ENCODE measurements around the gene SEMA3B. TPM values are rescaled to one million over a fixed set of nuclear protein-coding genes. Genes with fewer than 3 reads are reported as not detected.

Gene SEMA3B
- total and polyA plus RNA-seq, 7 experiments from 2014 or later = 0.73 to 3.7 (median 1.4) TPM; not detected in 2

DNA sequence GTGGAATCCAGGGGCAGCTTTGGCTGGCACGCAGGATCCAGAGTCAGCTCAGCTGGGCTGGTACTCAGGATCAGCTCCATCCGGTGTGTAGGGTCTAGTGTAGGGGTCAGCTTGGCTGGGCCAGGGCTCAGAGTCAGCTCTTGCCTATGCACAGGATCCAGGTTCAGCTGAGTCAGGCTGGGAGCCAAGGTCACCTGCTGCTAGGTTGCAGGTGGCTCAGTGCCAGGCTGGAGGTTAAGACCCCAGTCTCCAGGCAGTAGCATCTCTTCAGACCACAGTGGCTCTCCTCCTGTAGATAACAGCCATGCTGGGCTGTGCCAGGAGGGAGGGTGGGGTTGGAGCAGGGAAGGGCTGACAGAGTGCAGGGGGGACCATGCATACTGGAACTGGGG is 28.4 kb downstream of the SEMA3B start:
- CTCF ChIA-PET = interaction anchor here (1.2 kb wide), 1 partner anchor 51 kb away, joined by 4 read pairs; no protein-coding TSS in a partner anchor
- H3K36me3 Mint-ChIP-seq = peaks cover 0 to 1% (median 0%) of the 10 kb centered on the region in 5 donors
- no peaks in the 10 kb centered on the region for H3K9me3 Mint-ChIP-seq
- H3K27me3 Mint-ChIP-seq = no peaks in the 10 kb centered on the region
- H3K4me3 Mint-ChIP-seq = peak overlapping the region in 7 of 10 donors; percentile 27 to 99 (median 85)
- POLR2A ChIA-PET = interaction anchor here (1.1 to 4.8 kb wide), 5 partner anchors 13 to 53 kb away, joined by 3 to 41 read pairs (median 24); partner anchors contain the start of genes CYB561D2, LSMEM2, NPRL2 and TUSC2
- Histone ChIP-seq H3K4me1 (ENCODE audit: control insufficient read depth in 2 of 2, insufficient read depth in 2 of 2, low read length in 2 of 2) (peaks cover 24 to 25% of the 10 kb centered on the region in 2 donors), H3K27ac (ENCODE audit: low read depth, low read length) (peak overlapping the region; percentile 86), H3K36me3 (ENCODE audit: control insufficient read depth in 2 of 3, insufficient read depth in 3 of 3, low read length in 3 of 3) (peaks cover 0 to 7% (median 0%) of the 10 kb centered on the region in 3 experiments), H3K4me3 (ENCODE audit: low read length) (no peak overlapping the region), H3K27me3 (ENCODE audit: control insufficient read depth in 2 of 2, insufficient read depth in 2 of 2, low read length in 2 of 2) (no peaks in the 10 kb centered on the region), H3K9me3 (ENCODE audit: control insufficient read depth in 2 of 3, low read length in 3 of 3) (no peaks in the 10 kb centered on the region)
- intact Hi-C loops (cut with micrococcal nuclease) = loop anchor here (5.0 to 10.0 kb wide), 9 partner anchors 213 to 1823 kb away; partner anchors contain the start of genes APEH (in 1 of the 2), CISH (in 1 of the 2), DUSP7 (in 1 of the 2) and INKA1 (in 1 of the 2)
- peaks cover 21 to 43% (median 28%) of the 10 kb centered on the region in 7 donors for H3K4me1 Mint-ChIP-seq
- peak overlapping the region in 6 of 9 donors; percentile 28 to 99 (median 97) for H3K27ac Mint-ChIP-seq
- DNase-seq (no peak), ATAC-seq (no peak)

DNA sequence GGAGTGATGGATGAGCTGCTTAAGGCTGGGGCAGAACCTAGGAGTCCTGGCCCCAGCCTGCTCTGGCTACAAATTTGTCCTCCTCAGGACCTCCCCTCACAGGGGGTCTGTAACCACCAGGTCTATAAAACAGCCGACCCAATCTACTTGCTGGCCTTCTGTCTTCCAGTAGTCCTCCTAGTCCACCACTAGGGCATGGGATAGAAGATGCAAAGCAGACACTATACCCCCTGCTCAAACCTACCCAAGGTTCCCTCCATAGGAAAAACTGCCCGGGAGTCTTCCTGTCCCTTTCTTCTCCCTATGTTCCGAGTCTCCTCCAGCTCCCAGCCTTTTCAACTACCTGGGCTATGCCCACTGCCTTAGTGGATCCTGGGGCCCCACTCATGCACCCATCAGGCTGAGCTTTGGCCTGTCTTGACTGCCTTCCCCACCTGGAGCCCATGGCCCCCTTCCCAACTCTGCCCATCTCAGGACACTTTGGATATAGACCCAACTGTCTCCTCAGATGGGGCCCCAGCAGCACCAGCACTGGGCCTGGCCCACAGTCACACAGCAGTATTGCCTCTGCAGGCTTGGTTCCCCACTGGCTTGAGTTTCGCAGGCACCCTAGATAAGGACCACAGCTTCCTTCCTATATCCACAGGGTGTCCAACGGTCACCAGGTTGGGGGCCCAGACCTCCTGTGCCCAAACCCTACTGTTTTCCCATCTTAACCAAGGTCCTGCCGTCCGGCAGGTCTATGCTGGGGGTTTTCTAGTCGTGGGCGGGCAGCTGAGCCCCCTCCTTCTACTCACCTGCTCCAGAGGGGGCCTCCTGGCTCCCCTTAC is 29.2 kb downstream of the SEMA3B start:
- peak overlapping the region; percentile 97 for H3K4me3 ChIP-seq (ENCODE audit: low read length)
- peaks cover 0 to 7% (median 0%) of the 10 kb centered on the region in 3 experiments for H3K36me3 ChIP-seq (ENCODE audit: control insufficient read depth in 2 of 3, insufficient read depth in 3 of 3, low read length in 3 of 3)
- no peaks in the 10 kb centered on the region for H3K9me3 Mint-ChIP-seq
- ATAC-seq = no peak
- peak overlapping the region; percentile 75 to 100 (median 99) for H3K27ac Mint-ChIP-seq
- no peaks in the 10 kb centered on the region for H3K27me3 ChIP-seq (ENCODE audit: control insufficient read depth in 2 of 2, insufficient read depth in 2 of 2, low read length in 2 of 2)
- intact Hi-C loops (cut with micrococcal nuclease) = loop anchor here (2.0 to 10.0 kb wide), 12 partner anchors 31 to 1823 kb away; partner anchors contain the start of genes APEH (in 1 of the 2), CISH (in 1 of the 2), DUSP7 (in 1 of the 2) and INKA1 (in 1 of the 2)
- POLR2A ChIA-PET = interaction anchor here (0.8 to 4.8 kb wide), 11 partner anchors 14 to 67 kb away, joined by 3 to 41 read pairs (median 9); partner anchors contain the start of genes CYB561D2, GNAI2, NPRL2 and RASSF1
- peaks cover 19 to 20% of the 10 kb centered on the region in 2 donors for H3K4me1 ChIP-seq (ENCODE audit: control insufficient read depth in 2 of 2, insufficient read depth in 2 of 2, low read length in 2 of 2)
- peaks cover 14 to 36% (median 22%) of the 10 kb centered on the region in 7 donors for H3K4me1 Mint-ChIP-seq
- no peaks in the 10 kb centered on the region for H3K9me3 ChIP-seq (ENCODE audit: control insufficient read depth in 2 of 3, low read length in 3 of 3)
- peak overlapping the region; percentile 84 to 99 (median 97) for H3K4me3 Mint-ChIP-seq
- CTCF ChIA-PET = interaction anchor here (0.6 to 1.7 kb wide), 6 partner anchors 25 to 216 kb away, joined by 3 to 6 read pairs (median 4); partner anchors contain the start of gene HYAL2
- no peak for DNase-seq
- peaks cover 0 to 1% (median 0%) of the 10 kb centered on the region in 5 donors for H3K36me3 Mint-ChIP-seq
- H3K27me3 Mint-ChIP-seq = no peaks in the 10 kb centered on the region
- H3K27ac ChIP-seq (ENCODE audit: low read depth, low read length) = peak overlapping the region; percentile 86

GRCh38 chr3:50298836-50299637 is 30.1 kb downstream of the SEMA3B start, which contains the start of the genes HYAL3 and NAA80:
HYAL3 (minus strand) TSS chr3:50299405; CDS start chr3:50295602, 3,803 bp downstream.
NAA80 (minus strand) TSS chr3:50299405; CDS start chr3:50297463, 1,942 bp downstream.
- Mint-ChIP-seq H3K9me3 (no peaks in the 10 kb centered on the region), H3K4me1 (peaks cover 12 to 36% (median 22%) of the 10 kb centered on the region in 7 donors), H3K4me3 (peak within 1 kb of the TSS; percentile 84 to 99 (median 97)), H3K36me3 (peaks cover 0 to 1% (median 0%) of the 10 kb centered on the region in 5 donors), H3K27me3 (no peaks in the 10 kb centered on the region), H3K27ac (peak within 1 kb of the TSS; percentile 90 to 100 (median 99))
- Histone ChIP-seq H3K4me1 (ENCODE audit: control insufficient read depth in 2 of 2, insufficient read depth in 2 of 2, low read length in 2 of 2) (peaks cover 19 to 20% of the 10 kb centered on the region in 2 donors), H3K36me3 (ENCODE audit: control insufficient read depth in 2 of 3, insufficient read depth in 3 of 3, low read length in 3 of 3) (peaks cover 0 to 7% (median 0%) of the 10 kb centered on the region in 3 experiments), H3K27ac (ENCODE audit: low read depth, low read length) (peak within 1 kb of the TSS; percentile 86), H3K4me3 (ENCODE audit: low read length) (peak within 1 kb of the TSS; percentile 97), H3K27me3 (ENCODE audit: control insufficient read depth in 2 of 2, insufficient read depth in 2 of 2, low read length in 2 of 2) (no peaks in the 10 kb centered on the region), H3K9me3 (ENCODE audit: control insufficient read depth in 2 of 3, low read length in 3 of 3) (no peaks in the 10 kb centered on the region)
- DNase-seq (peak; percentile 94 to 100 (median 99)), ATAC-seq (peak; percentile 93)
- CTCF ChIA-PET = interaction anchor here (0.7 to 1.7 kb wide), 9 partner anchors 21 to 215 kb away, joined by 3 to 6 read pairs (median 3); partner anchors contain the start of genes CYB561D2, HYAL2 and NPRL2
- POLR2A ChIA-PET = interaction anchor here (0.6 to 4.8 kb wide), 24 partner anchors 7 to 1275 kb away, joined by 3 to 41 read pairs (median 4); partner anchors contain the start of genes CYB561D2, GNAI2, IP6K1 and NPRL2
- intact Hi-C loops (cut with micrococcal nuclease) = loop anchor here (1.0 to 10.0 kb wide), 26 partner anchors 8 to 1824 kb away; partner anchors contain the start of genes CYB561D2 (in 2 of the 2), HEMK1 (in 2 of the 2), NPRL2 (in 2 of the 2) and TUSC2 (in 2 of the 2)

- Histone ChIP-seq H3K4me1 (ENCODE audit: control insufficient read depth in 2 of 2, insufficient read depth in 2 of 2, low read length in 2 of 2) (peaks cover 19 to 20% of the 10 kb centered on the region in 2 donors), H3K27ac (ENCODE audit: low read depth, low read length) (peak overlapping the region; percentile 86), H3K36me3 (ENCODE audit: control insufficient read depth in 2 of 3, insufficient read depth in 3 of 3, low read length in 3 of 3) (peaks cover 0 to 7% (median 0%) of the 10 kb centered on the region in 3 experiments), H3K9me3 (ENCODE audit: control insufficient read depth in 2 of 3, low read length in 3 of 3) (no peaks in the 10 kb centered on the region), H3K27me3 (ENCODE audit: control insufficient read depth in 2 of 2, insufficient read depth in 2 of 2, low read length in 2 of 2) (no peaks in the 10 kb centered on the region), H3K4me3 (ENCODE audit: low read length) (peak overlapping the region; percentile 57)
- Mint-ChIP-seq H3K27me3 (no peaks in the 10 kb centered on the region), H3K36me3 (peaks cover 0 to 1% (median 0%) of the 10 kb centered on the region in 5 donors), H3K9me3 (no peaks in the 10 kb centered on the region), H3K4me1 (peaks cover 12 to 36% (median 22%) of the 10 kb centered on the region in 7 donors), H3K27ac (peak overlapping the region; percentile 90 to 100 (median 99)), H3K4me3 (peak overlapping the region; percentile 84 to 99 (median 97))
- DNase-seq (no peak), ATAC-seq (no peak)
- ChIA-PET CTCF (interaction anchor here (0.8 to 1.7 kb wide), 8 partner anchors 20 to 64 kb away, joined by 3 to 6 read pairs (median 3); partner anchors contain the start of genes CYB561D2, HYAL2 and NPRL2), POLR2A (interaction anchor here (0.6 to 4.8 kb wide), 21 partner anchors 8 to 1275 kb away, joined by 3 to 41 read pairs (median 5); partner anchors contain the start of genes CYB561D2, GNAI2, IP6K1 and NPRL2)
- intact Hi-C loops (cut with micrococcal nuclease) = loop anchor here (1.0 to 10.0 kb wide), 26 partner anchors 8 to 1825 kb away; partner anchors contain the start of genes CYB561D2 (in 2 of the 2), HEMK1 (in 2 of the 2), NPRL2 (in 2 of the 2) and TUSC2 (in 2 of the 2)
These were observed 30.6 kb downstream of the SEMA3B start for GRCh38 chr3:50299638-50299928.

DNA sequence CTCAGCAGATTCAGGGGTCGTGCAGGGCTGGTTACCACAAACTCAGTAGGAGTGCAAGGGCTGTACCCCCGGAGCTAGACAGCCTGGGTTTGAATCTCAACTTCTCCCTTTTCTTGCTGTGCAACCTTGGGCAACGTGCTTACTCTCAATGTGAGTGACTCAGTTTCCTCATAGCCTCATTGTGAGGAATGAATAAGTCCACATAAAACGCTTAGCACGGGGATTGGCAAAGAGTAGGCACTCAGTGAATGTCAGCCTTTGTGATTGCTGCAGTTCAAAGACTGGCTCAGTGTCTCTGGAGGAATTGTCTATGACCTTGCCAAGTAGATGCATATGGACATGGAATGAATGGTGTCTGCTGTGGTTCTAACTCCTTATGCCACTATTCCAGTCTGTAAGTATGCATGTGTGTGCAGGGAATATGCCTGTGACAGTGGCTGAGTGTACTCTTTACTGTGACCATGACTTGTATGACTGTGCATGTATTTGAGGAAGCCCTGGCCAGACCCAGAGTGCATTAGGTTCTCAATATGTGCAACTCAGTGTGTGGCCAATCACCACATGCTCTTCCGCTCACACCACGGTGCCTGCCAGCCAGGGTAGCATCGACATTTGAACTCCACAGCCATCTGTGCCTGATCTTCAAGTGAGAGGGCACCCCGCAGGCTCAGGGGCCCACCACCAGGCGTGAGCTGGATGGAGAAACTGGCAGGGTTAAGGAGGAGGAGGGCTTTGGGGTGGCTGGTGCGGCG is 31.2 kb downstream of the SEMA3B start:
- H3K36me3 Mint-ChIP-seq = peaks cover 0 to 1% (median 0%) of the 10 kb centered on the region in 5 donors
- ChIA-PET POLR2A (interaction anchor here (0.6 to 4.8 kb wide), 16 partner anchors 9 to 1276 kb away, joined by 3 to 41 read pairs (median 6); partner anchors contain the start of genes CYB561D2, GNAI2, NPRL2 and RASSF1), CTCF (interaction anchor here (0.9 to 1.6 kb wide), 4 partner anchors 21 to 50 kb away, joined by 3 to 5 read pairs (median 3); partner anchors contain the start of genes CYB561D2, HYAL2 and NPRL2)
- H3K27me3 ChIP-seq (ENCODE audit: control insufficient read depth in 2 of 2, insufficient read depth in 2 of 2, low read length in 2 of 2) = no peaks in the 10 kb centered on the region
- no peaks in the 10 kb centered on the region for H3K27me3 Mint-ChIP-seq
- peak overlapping the region; percentile 84 to 99 (median 97) for H3K4me3 Mint-ChIP-seq
- H3K4me1 ChIP-seq (ENCODE audit: control insufficient read depth in 2 of 2, insufficient read depth in 2 of 2, low read length in 2 of 2) = peaks cover 19 to 20% of the 10 kb centered on the region in 2 donors
- intact Hi-C loops (cut with micrococcal nuclease) = loop anchor here (1.0 to 10.0 kb wide), 26 partner anchors 9 to 1825 kb away; partner anchors contain the start of genes CYB561D2 (in 2 of the 2), HEMK1 (in 2 of the 2), NPRL2 (in 2 of the 2) and TUSC2 (in 2 of the 2)
- no peaks in the 10 kb centered on the region for H3K9me3 Mint-ChIP-seq
- H3K4me1 Mint-ChIP-seq = peaks cover 12 to 36% (median 22%) of the 10 kb centered on the region in 7 donors
- DNase-seq (no peak), ATAC-seq (no peak)
- peak overlapping the region; percentile 86 for H3K27ac ChIP-seq (ENCODE audit: low read depth, low read length)
- peaks cover 0 to 7% (median 0%) of the 10 kb centered on the region in 3 experiments for H3K36me3 ChIP-seq (ENCODE audit: control insufficient read depth in 2 of 3, insufficient read depth in 3 of 3, low read length in 3 of 3)
- H3K27ac Mint-ChIP-seq = peak overlapping the region; percentile 90 to 100 (median 99)
- peak overlapping the region; percentile 57 for H3K4me3 ChIP-seq (ENCODE audit: low read length)
- no peaks in the 10 kb centered on the region for H3K9me3 ChIP-seq (ENCODE audit: control insufficient read depth in 2 of 3, low read length in 3 of 3)
